ENCODE measurements around the gene CCDC85C.

CCDC85C gene

GRCh38 chr14:99589651-99590530 lies 14.1 kb downstream of the CCDC85C start:
- DNase-seq (ENCODE audit: low read depth in 2 of 2), result no peak

GRCh38 chr14:99589031-99589441 lies 15.0 kb downstream of the CCDC85C start:
- DNase-seq (ENCODE audit: low read depth in 2 of 2), result no peak

- no peak for DNase-seq (ENCODE audit: low read depth in 2 of 2)
Observed at GRCh38 chr14:99587460-99588278, 16.3 kb downstream of the CCDC85C start.

- DNase-seq (ENCODE audit: low read depth in 2 of 2), result no peak
Observed at GRCh38 chr14:99586761-99587459, 17.1 kb downstream of the CCDC85C start.

- no peak for DNase-seq (ENCODE audit: low read depth in 2 of 2)
Observed at GRCh38 chr14:99586054-99586760, 17.8 kb downstream of the CCDC85C start.

GRCh38 chr14:99584823-99585222 lies 19.2 kb downstream of the CCDC85C start:
- no peak for DNase-seq (ENCODE audit: low read depth in 2 of 2)

GRCh38 chr14:99581938-99582337 lies 22.1 kb downstream of the CCDC85C start:
- DNase-seq (ENCODE audit: low read depth in 2 of 2), result no peak

- no peak for DNase-seq (ENCODE audit: low read depth in 2 of 2)
Observed at GRCh38 chr14:99581374-99581773, 22.6 kb downstream of the CCDC85C start.

GRCh38 chr14:99579903-99580571 lies 24.0 kb downstream of the CCDC85C start:
- DNase-seq (ENCODE audit: low read depth in 2 of 2), result no peak

GRCh38 chr14:99579120-99579836 lies 24.7 kb downstream of the CCDC85C start:
- DNase-seq (ENCODE audit: low read depth in 2 of 2), result no peak

- DNase-seq (ENCODE audit: low read depth in 2 of 2), result no peak
Observed at GRCh38 chr14:99578541-99579101, 25.4 kb downstream of the CCDC85C start.

GRCh38 chr14:99576761-99577705 lies 27.0 kb downstream of the CCDC85C start:
- DNase-seq (ENCODE audit: low read depth in 2 of 2), result no peak

GRCh38 chr14:99576304-99576703 lies 27.7 kb downstream of the CCDC85C start:
- DNase-seq (ENCODE audit: low read depth in 2 of 2), result no peak

- DNase-seq (ENCODE audit: low read depth in 2 of 2), result no peak
Observed at GRCh38 chr14:99575043-99576023, 28.7 kb downstream of the CCDC85C start.

GRCh38 chr14:99574099-99574880 lies 29.7 kb downstream of the CCDC85C start:
- DNase-seq (ENCODE audit: low read depth in 2 of 2), result no peak

GRCh38 chr14:99573436-99574098 lies 30.4 kb downstream of the CCDC85C start:
- no peak for DNase-seq (ENCODE audit: low read depth in 2 of 2)
